Mammary epithelial cell (primary cell): ENCODE results near the gene RAPGEF2.

Source experiments
- CTCF ChIP-seq, 2 donors: IDR thresholded peaks in 1 of 2; conservative IDR thresholded peaks in 1 of 2; 2 replicates each; pipeline ENCODE4 v1.5.1; 2011 to 2012; ENCODE audit warnings: inconsistent platforms in 2 of 2, low read length in 2 of 2, mild to moderate bottlenecking in 2 of 2, control low read depth in 1 of 2, low read depth in 1 of 2; ENCODE audit not compliant: insufficient read depth in 1 of 2; ENCODE audit errors: extremely low read depth in 1 of 2
- EZH2 ChIP-seq: IDR thresholded peaks from 2 replicates; pipeline ENCODE4 v1.6.1; 2012; ENCODE audit warnings: low read length, inconsistent platforms, borderline replicate concordance

- TF ChIP-seq CTCF (conservative IDR thresholded peaks at IDR 0.05 in 1 of 2, IDR thresholded peaks at IDR 0.05 in 1 of 2; ENCODE audit: extremely low read depth in 1 of 2, insufficient read depth in 1 of 2, low read depth in 1 of 2, low read length in 2 of 2) (no peak), EZH2 (no peak)
Observed at GRCh38 chr4:159111416-159111815, 8.5 kb downstream of the RAPGEF2 start.
